Measurements from ENCODE around the gene ST6GAL2.

ST6GAL2 gene, protein sequence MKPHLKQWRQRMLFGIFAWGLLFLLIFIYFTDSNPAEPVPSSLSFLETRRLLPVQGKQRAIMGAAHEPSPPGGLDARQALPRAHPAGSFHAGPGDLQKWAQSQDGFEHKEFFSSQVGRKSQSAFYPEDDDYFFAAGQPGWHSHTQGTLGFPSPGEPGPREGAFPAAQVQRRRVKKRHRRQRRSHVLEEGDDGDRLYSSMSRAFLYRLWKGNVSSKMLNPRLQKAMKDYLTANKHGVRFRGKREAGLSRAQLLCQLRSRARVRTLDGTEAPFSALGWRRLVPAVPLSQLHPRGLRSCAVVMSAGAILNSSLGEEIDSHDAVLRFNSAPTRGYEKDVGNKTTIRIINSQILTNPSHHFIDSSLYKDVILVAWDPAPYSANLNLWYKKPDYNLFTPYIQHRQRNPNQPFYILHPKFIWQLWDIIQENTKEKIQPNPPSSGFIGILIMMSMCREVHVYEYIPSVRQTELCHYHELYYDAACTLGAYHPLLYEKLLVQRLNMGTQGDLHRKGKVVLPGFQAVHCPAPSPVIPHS

DNA sequence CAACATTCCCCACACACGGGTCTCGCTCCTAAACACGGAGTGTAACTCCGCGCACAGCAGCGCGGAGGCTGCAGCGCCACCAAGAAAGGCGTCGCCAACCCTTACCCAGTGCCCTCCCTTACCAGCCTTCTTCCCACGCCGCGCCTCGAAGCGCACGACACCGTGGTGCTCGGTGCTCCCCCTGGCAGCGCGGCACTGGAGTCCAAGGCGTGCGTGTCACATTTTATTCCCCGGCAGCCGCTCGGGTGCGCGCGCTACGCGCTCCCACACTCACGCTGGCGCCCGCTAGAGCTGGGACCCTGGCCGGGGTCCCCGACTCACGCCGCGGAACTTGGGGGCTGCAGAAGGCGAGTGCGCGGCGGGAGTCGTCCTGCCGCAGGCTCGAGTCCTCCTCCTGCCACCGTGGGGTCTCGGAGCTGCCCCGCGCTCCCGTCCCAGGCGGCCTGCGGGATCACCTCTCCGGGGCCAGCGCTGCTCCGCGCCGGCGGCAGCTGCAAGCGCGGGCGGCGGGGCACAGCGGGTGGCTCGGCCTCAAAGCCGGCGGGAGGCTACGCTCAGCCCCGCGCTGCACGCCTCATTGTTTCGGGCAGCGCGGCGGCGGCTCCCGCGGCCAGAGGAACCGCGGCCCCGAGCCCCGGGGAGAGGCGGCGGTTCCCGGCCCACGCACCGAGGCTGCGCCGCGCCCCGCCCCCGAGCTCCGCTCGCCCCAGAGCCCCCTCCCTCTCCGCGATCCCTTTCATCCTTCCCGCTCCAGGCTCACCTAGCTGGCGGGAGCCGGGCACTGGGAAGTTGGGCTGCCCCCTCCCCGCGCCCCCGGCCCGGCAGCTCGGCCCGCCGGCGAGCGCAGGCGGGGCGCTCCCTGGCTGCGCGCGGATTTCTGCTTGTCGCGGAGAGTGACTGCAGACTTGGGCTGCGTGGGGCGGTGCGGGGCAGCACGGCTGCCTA is at the start of gene ST6GAL2:
ST6GAL2 (minus strand) TSS at position 197 of the 945 bp plus-strand sequence. CDS start 42,190 bp downstream, outside the sequence.
- DNase-seq (ENCODE audit: low spot score) = no peak

DNA sequence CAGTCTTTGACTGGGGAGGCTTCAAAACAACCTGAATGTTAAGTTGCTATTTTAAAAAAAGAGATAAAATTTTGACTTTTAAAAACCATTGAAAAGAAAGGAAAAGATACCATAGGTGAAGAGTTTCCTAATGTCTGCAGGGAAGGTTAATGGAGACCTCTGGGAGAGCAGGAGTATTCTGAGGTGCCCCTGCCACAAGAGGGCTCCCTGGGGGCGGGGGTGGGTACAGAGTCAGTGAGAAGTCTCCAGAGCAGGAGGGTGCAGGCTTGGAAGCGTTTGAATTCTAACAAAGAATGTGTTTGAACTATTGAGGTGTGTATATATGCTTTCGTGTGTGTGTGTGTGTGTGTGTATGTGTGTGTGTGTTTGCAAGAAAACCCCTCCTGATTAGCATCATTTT is 46.7 kb upstream of the ST6GAL2 start:
- DNase-seq (ENCODE audit: low spot score) = no peak

DNA sequence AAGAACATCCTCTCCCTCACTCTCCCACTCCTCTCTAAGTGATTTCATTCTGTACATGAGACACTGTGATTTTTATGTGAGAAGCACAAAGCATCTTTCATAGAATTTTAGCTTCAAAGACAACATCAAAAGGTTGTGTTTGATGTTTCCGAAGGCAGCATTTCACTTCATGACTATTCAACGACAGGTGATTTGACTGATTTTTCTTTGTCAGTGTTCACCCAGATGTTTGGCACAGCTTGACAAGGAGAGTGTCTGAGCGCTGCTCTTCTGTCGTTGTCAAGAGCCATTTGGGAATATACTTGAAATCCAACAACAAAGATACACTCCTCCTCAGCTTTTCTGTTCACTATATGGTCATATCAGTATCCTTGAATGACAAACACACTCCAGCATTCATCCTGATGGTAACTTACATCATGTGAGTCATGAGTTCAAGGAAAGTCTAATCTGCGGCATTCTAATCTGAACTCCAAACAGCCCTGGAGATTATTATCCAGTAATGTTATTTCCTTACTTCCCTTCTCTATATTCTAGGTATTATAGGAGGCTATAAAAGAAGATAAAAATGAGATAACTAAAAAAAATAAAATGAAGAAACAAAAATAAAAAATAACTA is 45.9 kb upstream of the ST6GAL2 start:
- no peak for DNase-seq (ENCODE audit: low spot score)

DNA sequence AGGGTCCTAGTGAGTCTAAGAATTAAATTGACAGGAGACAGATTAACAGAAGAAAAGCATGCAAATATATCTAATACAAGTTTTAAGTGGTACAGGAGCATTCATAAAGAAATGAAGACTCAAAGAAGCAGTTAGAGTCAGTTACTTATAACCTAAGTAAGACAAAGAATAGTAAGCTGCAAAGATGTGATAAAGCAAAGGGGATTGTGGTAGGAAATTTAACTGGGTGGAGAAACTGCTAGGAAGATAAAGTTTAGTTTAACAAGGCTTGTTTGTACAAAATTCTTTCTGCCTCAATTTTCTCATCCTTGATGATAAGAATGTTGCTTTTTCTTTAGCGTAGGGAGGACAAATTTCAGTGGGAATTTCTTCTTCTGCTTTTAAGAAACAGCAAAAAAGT is 35.5 kb upstream of the ST6GAL2 start:
- no peak for DNase-seq (ENCODE audit: low spot score)

DNA sequence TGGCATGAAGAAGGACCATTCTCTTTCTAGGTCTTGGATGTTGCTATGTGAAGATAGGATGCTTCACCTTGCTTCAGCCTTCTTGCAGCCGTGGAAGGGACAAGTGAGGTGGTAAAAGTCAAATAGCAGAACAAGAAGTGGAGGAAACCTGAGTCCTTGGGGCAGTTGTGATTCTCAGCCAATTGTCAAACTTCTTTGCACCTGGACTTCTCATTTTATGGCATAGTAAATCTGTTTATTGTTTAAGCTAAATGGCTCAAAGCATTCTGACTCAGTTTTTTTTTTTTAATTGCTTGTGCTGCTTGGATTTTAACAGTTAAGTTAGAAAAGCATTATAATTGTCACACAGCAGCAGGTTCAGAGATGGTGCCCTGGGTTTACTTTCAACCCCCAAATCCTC is 33.0 kb upstream of the ST6GAL2 start:
- DNase-seq (ENCODE audit: low spot score) = no peak

DNA sequence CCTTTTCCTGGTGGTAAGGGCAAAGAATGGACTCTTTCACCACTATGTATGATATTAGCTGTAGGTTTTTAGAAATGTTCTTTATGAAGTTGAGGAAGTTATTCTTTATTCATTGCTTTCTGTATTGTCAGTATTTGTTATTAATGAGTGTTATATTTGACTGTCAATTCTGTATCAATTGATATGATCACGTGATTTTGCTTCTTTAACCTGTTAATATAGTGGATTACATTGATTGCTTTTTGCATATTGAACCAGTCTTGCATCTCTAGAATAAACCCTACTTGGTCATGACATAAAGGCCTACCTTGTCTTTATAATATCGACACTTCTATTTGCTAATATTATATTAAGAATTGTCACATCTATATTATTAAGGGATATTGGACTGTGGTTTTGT is 18.3 kb upstream of the ST6GAL2 start:
- no peak for DNase-seq (ENCODE audit: low spot score)

DNA sequence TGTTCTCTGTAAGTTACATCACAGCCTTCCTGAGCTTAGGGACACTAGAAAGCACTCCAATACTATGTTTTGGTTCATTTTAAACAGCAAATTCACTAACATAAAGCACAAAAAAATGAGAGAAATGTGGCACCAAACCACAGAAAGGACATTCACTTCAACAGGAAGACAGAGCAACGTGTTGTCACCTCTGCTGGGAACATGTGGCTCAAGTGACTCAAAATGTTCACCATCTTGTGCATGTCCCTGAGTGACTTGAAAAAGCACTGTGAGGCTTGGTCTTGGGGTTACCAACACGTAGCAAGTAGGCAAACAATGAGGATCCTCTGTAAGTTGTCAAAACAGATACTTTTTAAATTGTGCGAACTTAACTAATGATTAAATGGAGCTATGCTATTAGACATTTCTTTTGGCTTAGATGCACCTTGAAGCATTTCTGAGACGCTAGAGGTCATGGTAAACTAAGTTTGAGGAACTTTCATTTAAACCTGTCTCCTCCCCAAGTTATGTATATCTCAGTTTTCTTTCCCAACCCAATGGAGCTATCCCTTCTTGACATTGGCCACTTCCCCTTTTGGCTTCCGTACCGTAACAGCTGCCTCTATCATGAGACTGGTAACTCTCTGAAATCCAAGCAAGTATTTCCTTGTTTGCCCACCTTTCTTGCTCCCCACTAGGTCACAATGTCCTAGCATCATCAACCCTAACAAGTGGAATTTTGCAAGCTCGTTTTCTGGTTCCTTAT is 14.0 kb upstream of the ST6GAL2 start:
- DNase-seq (ENCODE audit: low spot score) = no peak

DNA sequence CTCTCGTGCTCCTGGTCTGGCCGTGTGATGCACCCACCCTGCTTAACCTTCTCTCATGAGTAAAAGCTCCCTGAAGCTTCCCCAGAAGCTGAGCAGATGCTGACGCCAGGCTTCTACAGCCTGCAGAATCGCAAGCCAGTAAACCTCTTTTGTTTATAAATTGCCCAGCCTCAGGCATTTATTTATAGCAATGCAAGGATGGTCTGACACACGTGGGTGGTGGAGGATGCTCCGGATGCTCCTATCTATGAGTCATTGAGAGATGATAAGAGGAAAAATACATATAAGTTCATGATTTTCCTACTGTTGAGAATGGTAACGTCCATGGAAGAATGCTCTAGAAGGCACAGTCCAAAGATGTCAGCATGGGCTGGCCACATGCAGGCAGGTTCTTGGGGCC is 8.6 kb upstream of the ST6GAL2 start:
- DNase-seq (ENCODE audit: low spot score) = no peak

DNA sequence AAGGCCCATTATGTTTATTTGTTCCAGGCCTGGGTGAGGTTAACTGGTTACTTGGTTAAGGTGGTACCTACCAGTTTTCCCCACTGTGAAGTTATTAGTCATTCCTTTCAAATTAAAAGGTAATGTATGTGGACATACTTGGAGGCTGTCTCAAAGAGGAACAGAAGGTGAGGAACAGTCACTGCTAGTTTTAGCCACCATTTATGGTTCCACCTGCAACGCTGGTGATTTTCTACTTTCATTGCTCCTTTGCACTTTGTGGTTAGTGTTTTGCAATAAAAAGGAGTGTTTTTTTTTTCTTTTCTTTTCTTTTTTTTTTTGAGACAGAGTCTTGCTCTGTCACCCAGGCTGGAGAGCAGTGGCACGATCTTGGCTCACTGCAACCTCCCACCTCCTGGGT is 6.1 kb upstream of the ST6GAL2 start:
- DNase-seq (ENCODE audit: low spot score) = no peak

DNA sequence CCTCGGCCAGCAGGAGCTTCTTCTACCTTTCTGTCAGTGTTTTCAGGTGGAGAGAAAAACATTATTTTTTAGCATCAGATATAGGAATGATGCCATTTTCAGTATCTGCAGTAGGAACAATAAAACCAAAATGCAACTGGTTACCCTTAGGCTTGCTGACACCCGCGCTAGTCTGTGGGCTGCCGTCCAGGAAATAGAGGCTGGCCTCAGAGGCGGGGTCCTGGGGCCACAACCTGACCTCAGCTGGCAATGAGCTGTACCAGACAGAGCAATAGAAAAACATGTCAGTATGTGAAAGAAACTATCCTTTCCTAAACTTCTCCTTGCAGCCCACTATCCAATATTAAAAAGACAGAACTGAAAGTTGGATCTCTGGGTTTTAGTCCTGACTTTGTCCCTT is 4.6 kb upstream of the ST6GAL2 start:
- no peak for DNase-seq (ENCODE audit: low spot score)

DNA sequence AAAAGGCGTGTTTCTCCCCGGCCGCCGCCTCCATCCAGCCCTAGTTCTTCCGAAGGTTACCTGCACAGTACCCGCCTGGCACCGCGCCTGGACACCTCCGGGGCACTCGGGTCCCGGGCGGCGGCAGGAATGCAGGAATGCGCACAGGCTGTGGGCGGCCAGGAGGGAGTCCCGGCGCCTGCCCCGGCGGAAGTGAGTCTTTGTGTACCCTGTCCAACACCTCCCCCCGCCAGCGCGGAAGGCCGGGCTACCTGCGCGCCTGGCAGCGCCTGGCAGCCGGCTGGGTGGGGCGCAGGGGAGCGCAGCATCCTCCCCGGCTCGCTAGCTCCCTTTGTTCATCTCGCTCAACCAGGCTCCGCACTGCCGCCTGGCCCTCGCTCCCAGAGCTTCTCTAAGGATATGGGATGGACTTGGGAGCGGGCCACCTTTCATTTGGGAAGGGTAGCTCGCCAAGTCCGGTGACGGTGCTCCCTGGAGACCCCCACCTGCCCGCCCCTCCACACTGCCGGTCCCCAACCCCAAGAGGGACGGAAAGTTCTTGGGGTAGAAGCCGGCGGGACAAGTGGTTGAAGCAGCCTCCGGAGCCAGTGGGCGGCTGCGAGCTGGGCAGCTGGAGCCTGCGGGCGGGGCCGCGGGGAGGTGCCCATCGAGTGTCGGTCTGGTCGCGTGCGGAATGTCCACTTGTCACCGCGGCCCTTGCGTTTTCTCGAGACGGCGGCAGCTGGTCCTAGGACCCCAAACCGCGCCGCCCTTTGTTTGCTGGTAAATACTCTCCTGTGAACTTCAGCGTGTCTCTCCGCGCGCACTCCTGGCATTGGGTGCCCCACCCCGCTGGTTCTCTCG is 1.2 kb upstream of the ST6GAL2 start:
- DNase-seq (ENCODE audit: low spot score) = no peak

DNA sequence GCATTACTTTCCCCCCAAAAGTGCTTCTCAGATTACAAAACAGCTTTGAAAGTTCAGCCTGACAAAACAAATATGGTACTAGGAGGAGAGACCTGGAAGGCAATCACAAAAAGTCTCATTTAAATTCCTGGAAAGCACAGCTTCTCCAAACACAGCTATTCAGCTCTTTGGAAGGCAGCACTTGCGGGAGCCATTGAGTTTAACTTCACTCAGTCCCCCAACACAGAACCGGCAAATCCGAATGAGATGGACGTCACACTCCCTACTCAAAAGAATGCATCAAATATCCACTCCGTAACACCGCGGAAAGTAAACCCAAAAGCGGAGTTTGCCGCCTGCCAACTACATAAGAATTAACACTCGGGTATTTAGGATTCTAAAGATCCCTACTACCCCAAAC is 638 bp downstream of the ST6GAL2 start:
- DNase-seq (ENCODE audit: low spot score) = no peak

DNA sequence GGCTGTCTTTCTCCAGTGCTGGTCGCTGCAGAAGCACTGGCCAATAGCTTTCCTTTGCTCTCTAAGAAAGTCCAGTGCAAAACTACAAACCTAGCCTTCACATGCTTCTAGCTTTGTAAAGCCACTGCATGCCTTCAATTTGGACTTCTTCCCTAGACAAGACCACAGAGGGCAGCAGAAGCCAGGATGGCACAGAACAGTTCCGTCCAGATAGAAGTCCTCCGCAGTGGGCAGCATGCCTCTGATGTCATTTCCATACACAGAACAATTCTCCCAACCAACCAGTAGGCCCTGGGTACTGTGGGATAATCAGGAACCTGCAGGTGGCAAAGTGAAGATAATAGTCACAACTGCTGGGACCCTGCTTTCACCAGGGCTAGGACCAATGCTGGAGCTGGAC is 3.3 kb downstream of the ST6GAL2 start:
- no peak for DNase-seq (ENCODE audit: low spot score)

DNA sequence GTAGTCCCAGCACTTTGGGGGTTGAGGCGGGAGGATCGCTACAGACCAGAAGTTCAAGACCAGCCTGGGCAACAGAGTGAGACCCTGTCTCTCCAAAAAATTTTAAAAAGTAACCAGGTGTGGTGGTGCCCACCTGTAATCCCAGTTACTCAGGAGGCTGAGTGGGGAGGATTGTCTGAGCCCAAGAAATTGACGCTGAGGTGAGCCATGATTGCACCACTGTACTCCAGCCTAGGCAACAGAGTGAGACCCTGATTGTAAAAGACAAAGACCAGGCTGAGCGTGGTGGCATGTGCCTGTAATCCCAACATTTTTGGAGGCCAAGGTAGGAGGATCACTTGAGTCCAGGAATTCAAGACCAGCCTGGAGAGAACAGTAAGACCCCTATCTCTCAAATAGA is 7.8 kb downstream of the ST6GAL2 start:
- no peak for DNase-seq (ENCODE audit: low spot score)

DNA sequence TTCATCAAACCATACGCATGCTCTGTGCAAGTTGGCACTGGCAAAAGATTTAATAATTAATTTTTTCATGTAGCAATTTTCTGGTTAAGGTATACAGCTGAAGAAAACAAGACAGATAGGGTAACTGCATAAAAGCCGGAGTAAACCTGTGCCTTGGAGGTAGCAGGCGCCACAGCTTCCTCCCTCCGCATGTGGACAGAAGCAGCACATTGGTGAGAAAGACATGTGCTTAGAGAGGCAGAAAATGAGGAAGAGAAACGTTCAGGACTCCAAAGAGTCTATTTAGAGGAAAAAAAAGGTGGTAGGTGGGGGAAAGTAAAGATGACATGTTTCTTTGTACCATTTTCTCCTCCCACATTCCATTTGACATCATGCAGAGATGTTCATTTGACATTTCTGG is 9.3 kb downstream of the ST6GAL2 start:
- DNase-seq (ENCODE audit: low spot score) = no peak

DNA sequence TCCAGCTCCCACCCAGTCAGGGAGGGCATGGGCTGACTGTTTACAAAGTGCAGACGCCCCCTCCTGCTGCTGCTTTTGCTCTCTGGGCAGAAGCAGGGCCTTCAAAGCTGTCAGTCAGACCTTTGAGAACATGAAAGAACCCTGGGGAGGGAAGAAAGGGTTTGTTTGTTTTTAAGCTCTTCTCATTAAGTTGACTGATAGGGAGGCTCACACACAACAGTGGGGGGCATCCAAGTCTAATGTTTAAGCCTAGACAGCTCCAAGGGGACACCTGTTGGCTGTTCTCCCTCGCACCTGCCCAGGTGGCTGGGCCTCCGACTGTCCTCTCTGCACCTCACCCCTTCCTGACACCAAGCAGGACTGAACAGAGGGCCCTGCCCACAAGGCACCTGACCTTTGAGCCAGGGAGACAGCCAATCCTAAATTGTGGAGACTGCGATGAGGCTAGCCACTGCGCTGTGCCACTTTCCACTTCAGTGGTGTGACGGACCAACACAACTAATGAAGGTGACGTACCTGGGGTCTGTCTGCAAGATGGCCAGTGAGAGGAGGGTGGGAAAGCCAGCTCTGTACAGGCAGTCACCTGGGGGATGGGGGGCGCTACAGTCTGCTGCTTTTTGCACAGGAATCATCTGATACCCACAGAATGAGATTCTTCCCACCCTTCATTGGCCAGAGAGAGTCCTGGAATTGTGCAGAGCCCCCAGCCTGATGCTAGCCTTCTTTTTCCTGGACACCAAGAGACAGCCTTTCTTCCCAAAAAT is 16.3 kb downstream of the ST6GAL2 start:
- no peak for DNase-seq (ENCODE audit: low spot score)

DNA sequence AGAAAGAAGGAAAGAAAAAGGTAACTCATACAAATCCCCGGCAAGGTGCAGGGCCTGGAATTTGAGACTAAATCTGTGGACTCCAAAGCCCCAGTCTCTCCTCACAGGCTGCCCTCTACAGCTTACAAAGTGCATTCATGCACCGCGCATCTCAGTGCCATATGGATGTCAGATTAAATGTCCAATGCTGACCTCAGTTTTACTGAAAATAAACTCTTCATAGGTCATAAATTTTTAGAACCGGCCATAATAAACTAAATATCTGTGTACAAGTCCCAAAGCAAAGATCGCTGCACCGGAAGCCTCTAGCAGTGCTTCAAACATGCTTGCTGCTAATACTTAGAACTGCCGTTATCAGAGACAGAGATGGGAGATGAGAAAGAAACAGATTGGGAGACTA is 17.7 kb downstream of the ST6GAL2 start:
- DNase-seq (ENCODE audit: low spot score) = no peak

DNA sequence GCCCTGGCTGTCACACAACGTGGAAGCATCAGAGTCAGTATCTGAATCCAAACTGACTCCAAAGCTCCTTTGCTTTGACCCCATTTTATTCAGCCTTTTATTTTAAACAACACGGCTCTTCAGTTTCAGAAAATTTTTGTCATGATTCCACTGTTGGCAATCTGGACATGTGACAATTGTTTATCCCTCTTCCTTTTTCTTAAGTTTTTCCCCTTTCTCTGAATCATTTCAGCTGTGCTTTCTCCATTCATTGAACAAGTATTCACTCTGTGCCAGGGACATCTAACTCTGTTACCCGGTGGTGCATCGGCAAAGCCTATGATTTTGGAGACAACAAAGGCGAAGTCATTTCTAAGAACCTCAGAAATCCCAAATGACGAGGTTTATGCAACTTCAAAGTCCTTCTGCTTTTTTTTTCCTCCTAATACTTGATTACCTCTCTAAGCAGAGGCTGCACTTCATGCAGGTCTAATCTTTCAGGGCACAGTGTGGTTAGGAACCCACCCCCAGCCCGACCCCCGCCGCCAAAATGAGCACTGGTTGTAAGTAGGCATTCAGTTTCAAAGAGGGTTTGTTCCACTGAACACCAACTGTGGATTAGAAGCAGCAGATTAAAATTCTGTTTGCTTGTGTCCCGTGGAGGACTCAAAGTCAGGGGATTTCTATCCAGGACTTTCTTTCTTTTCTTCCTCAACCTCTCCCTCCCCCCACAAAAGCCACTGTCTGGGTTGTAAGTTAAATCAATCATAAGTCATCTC is 18.6 kb downstream of the ST6GAL2 start:
- no peak for DNase-seq (ENCODE audit: low spot score)

DNA sequence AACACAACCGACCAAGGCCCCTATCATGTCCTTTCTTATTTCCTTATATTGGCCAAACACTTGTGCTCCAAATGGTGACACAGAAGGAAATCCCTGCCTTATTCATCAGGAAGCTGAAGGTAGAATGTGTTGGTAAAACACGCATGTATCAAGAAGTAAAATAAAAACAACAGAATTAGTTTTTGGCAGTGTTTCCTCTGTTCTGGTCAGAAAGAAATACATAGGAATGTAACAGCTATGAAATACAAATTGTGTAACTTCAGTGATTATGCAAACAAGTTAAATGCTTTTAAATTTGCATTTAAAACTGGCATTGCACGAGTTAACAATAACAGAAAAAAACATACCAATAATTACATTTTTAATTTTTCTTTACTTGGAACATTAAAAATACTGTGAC is 19.3 kb downstream of the ST6GAL2 start:
- DNase-seq (ENCODE audit: low spot score) = no peak
